ENCODE results near the gene VAC14. TPM values are rescaled to one million over a fixed set of nuclear protein-coding genes. Genes with fewer than 3 reads are reported as not detected.
"Not testable (repeated sequence)": the region's sequence is repeated elsewhere in the genome, so short reads cannot be mapped to it uniquely, and the experiment has no call there.

Gene VAC14
- total RNA-seq, 1 experiment from 2014 or later: 65.5 TPM

DNA sequence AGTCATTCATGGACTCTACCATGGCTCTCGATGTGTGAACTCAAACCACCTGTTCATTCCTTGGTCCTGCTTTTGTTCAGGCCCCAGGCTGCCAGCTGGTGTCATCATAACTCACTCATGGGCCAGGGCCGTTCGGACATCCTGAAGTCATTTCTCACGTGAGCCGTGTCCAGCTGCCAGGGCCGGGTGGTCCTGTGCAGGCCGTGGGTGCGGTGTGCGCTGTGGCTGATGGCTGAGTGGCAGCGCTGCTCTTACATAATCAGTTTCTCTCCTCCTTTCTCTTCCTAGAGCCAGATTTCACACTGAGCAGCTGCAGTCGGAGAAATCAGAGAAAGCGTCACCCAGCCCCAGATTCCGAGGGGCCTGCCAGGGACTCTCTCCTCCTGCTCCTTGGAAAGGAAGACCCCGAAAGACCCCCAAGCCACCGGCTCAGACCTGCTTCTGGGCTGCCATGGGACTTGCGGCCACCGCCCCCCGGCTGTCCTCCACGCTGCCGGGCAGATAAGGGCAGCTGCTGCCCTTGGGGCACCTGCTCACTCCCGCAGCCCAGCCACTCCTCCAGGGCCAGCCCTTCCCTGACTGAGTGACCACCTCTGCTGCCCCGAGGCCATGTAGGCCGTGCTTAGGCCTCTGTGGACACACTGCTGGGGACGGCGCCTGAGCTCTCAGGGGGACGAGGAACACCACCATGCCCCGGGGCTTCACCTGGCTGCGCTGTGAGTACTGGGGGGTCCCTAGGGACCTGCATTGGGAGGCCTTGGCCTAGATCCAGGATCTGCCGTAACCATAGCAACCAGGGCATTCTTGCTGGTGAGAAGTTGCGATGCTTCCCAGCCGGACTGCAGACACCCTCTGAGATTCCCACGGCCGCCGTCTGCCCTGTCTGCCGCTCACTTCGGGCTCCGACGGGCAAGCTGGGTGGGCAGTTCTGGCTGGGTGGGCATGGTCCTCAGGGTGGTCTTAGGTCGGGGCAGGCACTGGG lies 154.4 kb downstream of the VAC14 start, which contains the start of gene IL34:
TSS of gene IL34 (plus strand) at position 300 of the 982 bp plus-strand sequence. CDS start at position 689, 389 bp downstream.
- Histone ChIP-seq H3K27me3 (ENCODE audit: low read length) (no peaks in the 10 kb centered on the region), H3K9me3 (ENCODE audit: low read length) (no peaks in the 10 kb centered on the region), H3K36me3 (ENCODE audit: low read depth, low read length) (no peaks in the 10 kb centered on the region), H3K4me1 (ENCODE audit: insufficient read depth, low read length) (no peaks in the 10 kb centered on the region), H3K9ac (ENCODE audit: low read length) (no peak within 1 kb of the TSS), H3K4me2 (ENCODE audit: low read length) (no peak within 1 kb of the TSS), H3K9me2 (replicated peaks; ENCODE audit: low read length) (no peaks in the 10 kb centered on the region), H4K20me1 (ENCODE audit: low read length) (no peaks in the 10 kb centered on the region), H3K79me2 (ENCODE audit: low read length) (no peaks in the 10 kb centered on the region), H3F3A (ENCODE audit: low read length, unreplicated experiment) (no peaks in the 10 kb centered on the region), H3K27ac (ENCODE audit: low read length) (no peak within 1 kb of the TSS), H3K4me3 (ENCODE audit: low read length) (no peak within 1 kb of the TSS), H2AFZ (ENCODE audit: low read length) (no peak within 1 kb of the TSS)
- TF ChIP-seq EZH2 (IDR thresholded peaks at IDR 0.05; ENCODE audit: low read length, unreplicated experiment) (no peak), EZH2phosphoT487 (IDR thresholded peaks at IDR 0.05; ENCODE audit: borderline replicate concordance, low read length) (no peak)
- TF ChIP-seq, protein P1, sequence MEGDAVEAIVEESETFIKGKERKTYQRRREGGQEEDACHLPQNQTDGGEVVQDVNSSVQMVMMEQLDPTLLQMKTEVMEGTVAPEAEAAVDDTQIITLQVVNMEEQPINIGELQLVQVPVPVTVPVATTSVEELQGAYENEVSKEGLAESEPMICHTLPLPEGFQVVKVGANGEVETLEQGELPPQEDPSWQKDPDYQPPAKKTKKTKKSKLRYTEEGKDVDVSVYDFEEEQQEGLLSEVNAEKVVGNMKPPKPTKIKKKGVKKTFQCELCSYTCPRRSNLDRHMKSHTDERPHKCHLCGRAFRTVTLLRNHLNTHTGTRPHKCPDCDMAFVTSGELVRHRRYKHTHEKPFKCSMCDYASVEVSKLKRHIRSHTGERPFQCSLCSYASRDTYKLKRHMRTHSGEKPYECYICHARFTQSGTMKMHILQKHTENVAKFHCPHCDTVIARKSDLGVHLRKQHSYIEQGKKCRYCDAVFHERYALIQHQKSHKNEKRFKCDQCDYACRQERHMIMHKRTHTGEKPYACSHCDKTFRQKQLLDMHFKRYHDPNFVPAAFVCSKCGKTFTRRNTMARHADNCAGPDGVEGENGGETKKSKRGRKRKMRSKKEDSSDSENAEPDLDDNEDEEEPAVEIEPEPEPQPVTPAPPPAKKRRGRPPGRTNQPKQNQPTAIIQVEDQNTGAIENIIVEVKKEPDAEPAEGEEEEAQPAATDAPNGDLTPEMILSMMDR (conservative IDR thresholded peaks at IDR 0.05; ENCODE audit: low read depth, low read length): no peak
- BruUV-seq (replicated peaks): no TSS peak
- POLR2A ChIA-PET (ENCODE audit: unreplicated experiment): no interaction called here
- ATAC-seq: no peak
- intact Hi-C loops (cut with micrococcal nuclease): no loop called here
- DNase-seq: no peak
- CTCF ChIA-PET: no interaction called here

DNA sequence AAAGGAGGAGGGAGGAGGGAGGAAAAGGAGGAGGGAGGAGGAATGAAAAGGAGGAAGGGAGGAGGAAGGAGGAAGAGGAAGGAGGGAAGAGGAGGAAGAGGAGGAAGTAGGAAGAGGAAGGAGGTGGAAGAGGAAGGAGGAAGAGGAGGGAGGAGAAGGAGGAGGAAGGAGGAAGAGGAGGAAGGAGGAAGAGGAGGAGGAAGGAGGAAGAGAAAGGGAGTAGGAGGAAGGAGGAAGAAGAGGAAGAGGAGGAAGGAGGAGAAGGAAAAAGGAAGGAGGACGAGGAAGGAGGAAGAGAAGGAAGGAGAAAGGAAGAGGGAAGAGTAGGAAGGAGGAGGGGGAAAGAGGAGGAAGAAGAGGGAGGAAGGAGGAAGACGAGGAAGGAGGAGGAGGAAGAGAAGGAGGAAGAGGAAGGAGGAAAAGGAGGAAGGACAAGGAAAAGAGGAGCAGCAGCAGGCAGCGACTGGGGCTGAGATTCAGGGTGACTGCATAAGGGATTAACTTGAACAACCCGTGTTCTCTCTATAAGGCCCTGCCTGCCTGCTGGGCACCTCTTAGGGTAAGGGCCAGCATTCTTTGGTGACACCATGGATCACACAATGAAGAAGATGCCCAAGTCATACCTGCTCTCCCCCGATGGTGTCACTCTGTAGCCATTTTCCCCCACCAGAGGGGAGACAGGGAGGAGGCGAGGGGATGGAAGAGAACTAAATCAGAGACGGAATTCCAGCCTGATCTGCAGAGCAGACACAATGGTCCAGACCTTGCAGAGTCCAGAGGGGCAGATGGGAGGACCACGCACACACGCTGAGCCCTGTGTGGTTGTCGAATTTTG lies 156.0 kb downstream of the VAC14 start:
- ChIA-PET CTCF (no interaction called here), POLR2A (ENCODE audit: unreplicated experiment) (no interaction called here)
- no peak for DNase-seq
- H3K79me2 ChIP-seq (ENCODE audit: low read length): no peaks in the 10 kb centered on the region
- H3K4me3 ChIP-seq (ENCODE audit: low read length): no peak overlapping the region
- H3K4me2 ChIP-seq (ENCODE audit: low read length): no peak overlapping the region
- no peaks in the 10 kb centered on the region for H3K27me3 ChIP-seq (ENCODE audit: low read length)
- H3K9ac ChIP-seq (ENCODE audit: low read length): no peak overlapping the region
- no peaks in the 10 kb centered on the region for H4K20me1 ChIP-seq (ENCODE audit: low read length)
- no peaks in the 10 kb centered on the region for H3K36me3 ChIP-seq (ENCODE audit: low read depth, low read length)
- intact Hi-C loops (cut with micrococcal nuclease): no loop called here
- H3F3A ChIP-seq (ENCODE audit: low read length, unreplicated experiment): no peaks in the 10 kb centered on the region
- TF ChIP-seq EZH2 (IDR thresholded peaks at IDR 0.05; ENCODE audit: low read length, unreplicated experiment): no peak
- TF ChIP-seq EZH2phosphoT487 (IDR thresholded peaks at IDR 0.05; ENCODE audit: borderline replicate concordance, low read length): no peak
- TF ChIP-seq, protein P1 (conservative IDR thresholded peaks at IDR 0.05; ENCODE audit: low read depth, low read length): no peak
- no peaks in the 10 kb centered on the region for H3K9me2 ChIP-seq (replicated peaks; ENCODE audit: low read length)
- ATAC-seq: no peak
- H3K9me3 ChIP-seq (ENCODE audit: low read length): no peaks in the 10 kb centered on the region
- no TSS peak for BruUV-seq (replicated peaks)
- H3K27ac ChIP-seq (ENCODE audit: low read length): no peak overlapping the region
- H3K4me1 ChIP-seq (ENCODE audit: insufficient read depth, low read length): no peaks in the 10 kb centered on the region
- no peak overlapping the region for H2AFZ ChIP-seq (ENCODE audit: low read length)

DNA sequence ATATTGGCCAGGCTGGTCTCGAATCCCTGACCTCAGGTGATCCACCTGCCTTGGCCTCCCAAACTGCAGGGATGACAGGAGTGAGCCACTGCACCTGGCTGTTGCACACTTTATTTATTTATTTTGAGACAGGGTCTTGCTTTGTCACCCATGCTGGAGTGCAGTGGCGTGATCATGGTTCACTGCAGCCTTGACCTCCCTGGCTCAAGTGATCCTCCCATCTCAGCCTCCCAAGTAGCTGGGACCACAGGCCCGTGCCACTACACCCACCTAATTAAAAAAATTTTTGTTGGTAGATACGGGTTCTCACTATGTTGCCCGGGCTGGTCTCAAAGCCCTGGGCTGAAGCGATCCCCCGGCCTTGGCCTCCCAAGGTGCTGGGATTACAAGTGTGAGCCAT lies 157.7 kb downstream of the VAC14 start:
- intact Hi-C loops (cut with micrococcal nuclease); H4K20me1 ChIP-seq (ENCODE audit: low read length); ATAC-seq; POLR2A ChIA-PET (ENCODE audit: unreplicated experiment); H3K9me3 ChIP-seq (ENCODE audit: low read length); BruUV-seq (replicated peaks); H3K9me2 ChIP-seq (replicated peaks; ENCODE audit: low read length); H2AFZ ChIP-seq (ENCODE audit: low read length); H3K4me2 ChIP-seq (ENCODE audit: low read length); H3K4me3 ChIP-seq (ENCODE audit: low read length); H3K27me3 ChIP-seq (ENCODE audit: low read length); H3K36me3 ChIP-seq (ENCODE audit: low read depth, low read length); H3K27ac ChIP-seq (ENCODE audit: low read length); H3K4me1 ChIP-seq (ENCODE audit: insufficient read depth, low read length); H3F3A ChIP-seq (ENCODE audit: low read length, unreplicated experiment); CTCF ChIA-PET; H3K79me2 ChIP-seq (ENCODE audit: low read length); DNase-seq; H3K9ac ChIP-seq (ENCODE audit: low read length): not testable (repeated sequence)
